ENCODE results near the gene ZNF740. TPM values are rescaled to one million over a fixed set of nuclear protein-coding genes. Genes with fewer than 3 reads are reported as not detected.

ZNF740 gene
- polyA plus RNA-seq, 1 of the 3 experiments (the other 2 are of a cell fraction): 14.6 TPM

DNA sequence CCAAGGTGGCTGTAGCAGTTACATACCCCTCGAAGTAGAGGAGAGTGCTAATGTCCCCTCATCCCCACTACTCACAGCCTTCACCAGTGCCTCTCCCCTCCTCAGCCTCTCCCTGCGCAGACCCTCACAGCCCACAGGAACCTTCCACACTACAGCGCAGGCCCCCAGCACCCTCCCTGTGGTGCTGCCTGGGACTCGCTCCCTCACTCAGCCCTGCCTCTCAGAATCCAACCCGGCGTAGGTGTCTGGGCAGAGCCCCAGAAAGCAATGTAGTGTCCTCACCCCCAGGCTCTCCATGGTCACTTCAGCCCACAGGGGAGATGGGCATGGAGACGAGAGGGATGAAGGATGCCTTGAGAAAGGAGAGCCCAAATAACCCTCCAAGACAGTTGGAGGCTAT lies 10.9 kb upstream of the ZNF740 start:
- Histone ChIP-seq H3K79me2 (ENCODE audit: insufficient read depth) (no peaks in the 10 kb centered on the region), H3K4me3 (ENCODE audit: low read depth in 2 of 2, low read length in 1 of 2) (no peak overlapping the region), H3K9me2 (no peaks in the 10 kb centered on the region), H3F3A (replicated peaks; ENCODE audit: insufficient read depth) (no peaks in the 10 kb centered on the region), H3K4me1 (ENCODE audit: control insufficient read depth in 1 of 2, insufficient read depth in 2 of 2, low read depth in 1 of 2, low read length in 1 of 2) (peaks cover 6 to 15% of the 10 kb centered on the region in 2 experiments; a peak in 2 of 4 replicates), H3K4me2 (no peak overlapping the region), H4K20me1 (ENCODE audit: insufficient read depth) (no peaks in the 10 kb centered on the region), H3K27ac (ENCODE audit: low read depth in 2 of 2, low read length in 1 of 2) (no peak overlapping the region), H2AFZ (ENCODE audit: low read depth) (no peak overlapping the region), H3K9me3 (no peaks in the 10 kb centered on the region), H3K36me3 (replicated peaks in 1 of 2; ENCODE audit: control insufficient read depth in 1 of 2, insufficient read depth in 2 of 2, low read length in 1 of 2) (no peaks in the 10 kb centered on the region), H3K27me3 (ENCODE audit: insufficient read depth) (no peaks in the 10 kb centered on the region), H3K9ac (no peak overlapping the region)
- 92% methylated on average over 7 of the region's 7 CpGs for WGBS (ENCODE audit: low lambda C conversion rate)
- no peak for DNase-seq
- TF ChIP-seq TCF12 (IDR thresholded peaks at IDR 0.05) (no peak), FOXM1 (IDR thresholded peaks at IDR 0.05; ENCODE audit: low read depth) (no peak), ELF1 (IDR thresholded peaks at IDR 0.05) (no peak), RCOR1 (IDR thresholded peaks at IDR 0.05; ENCODE audit: low read length) (no peak), GABPA (IDR thresholded peaks at IDR 0.05; ENCODE audit: low read depth) (no peak), TAF1 (IDR thresholded peaks at IDR 0.05; ENCODE audit: borderline replicate concordance, low read depth, low read length) (no peak), RAD21 (IDR thresholded peaks at IDR 0.05; ENCODE audit: low read length) (no peak)
- ChIA-PET CTCF (interaction anchor here (0.7 to 23.1 kb wide), 4 partner anchors 9 to 23 kb away, joined by 3 to 272 read pairs (median 10); no protein-coding TSS in a partner anchor), POLR2A (no interaction called here)

DNA sequence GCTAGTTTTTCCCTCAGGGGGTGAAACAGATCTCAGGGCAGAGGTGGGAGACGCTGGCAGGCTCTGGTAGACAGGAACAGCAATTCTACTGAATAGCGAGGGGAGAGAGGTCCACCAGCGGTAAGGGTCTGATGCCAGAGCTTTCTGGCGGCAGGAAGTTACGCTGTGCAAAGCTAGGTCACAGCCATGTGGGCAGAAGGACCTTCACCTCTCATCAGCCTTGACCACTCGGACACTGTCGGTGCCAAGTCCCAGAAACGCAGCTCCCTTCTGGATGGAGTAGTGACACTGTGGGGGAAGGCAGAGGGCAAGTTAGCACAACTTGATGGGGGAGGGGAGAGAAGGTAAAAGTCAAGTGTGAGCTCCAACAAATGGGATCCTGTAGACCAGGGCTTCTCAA lies 10.3 kb upstream of the ZNF740 start:
- 98% methylated on average over 8 of the region's 8 CpGs for WGBS (ENCODE audit: low lambda C conversion rate)
- H3K9me2 ChIP-seq: no peaks in the 10 kb centered on the region
- TF ChIP-seq GATA2 (CRISPR knock-in tag; IDR thresholded peaks at IDR 0.05) (no peak), EP300 (IDR thresholded peaks at IDR 0.05; ENCODE audit: borderline replicate concordance in 1 of 2, low read depth in 1 of 2, low read length in 1 of 2) (no peak), YY1 (IDR thresholded peaks at IDR 0.05; ENCODE audit: low read depth) (no peak)
- TF ChIP-seq, protein P1, sequence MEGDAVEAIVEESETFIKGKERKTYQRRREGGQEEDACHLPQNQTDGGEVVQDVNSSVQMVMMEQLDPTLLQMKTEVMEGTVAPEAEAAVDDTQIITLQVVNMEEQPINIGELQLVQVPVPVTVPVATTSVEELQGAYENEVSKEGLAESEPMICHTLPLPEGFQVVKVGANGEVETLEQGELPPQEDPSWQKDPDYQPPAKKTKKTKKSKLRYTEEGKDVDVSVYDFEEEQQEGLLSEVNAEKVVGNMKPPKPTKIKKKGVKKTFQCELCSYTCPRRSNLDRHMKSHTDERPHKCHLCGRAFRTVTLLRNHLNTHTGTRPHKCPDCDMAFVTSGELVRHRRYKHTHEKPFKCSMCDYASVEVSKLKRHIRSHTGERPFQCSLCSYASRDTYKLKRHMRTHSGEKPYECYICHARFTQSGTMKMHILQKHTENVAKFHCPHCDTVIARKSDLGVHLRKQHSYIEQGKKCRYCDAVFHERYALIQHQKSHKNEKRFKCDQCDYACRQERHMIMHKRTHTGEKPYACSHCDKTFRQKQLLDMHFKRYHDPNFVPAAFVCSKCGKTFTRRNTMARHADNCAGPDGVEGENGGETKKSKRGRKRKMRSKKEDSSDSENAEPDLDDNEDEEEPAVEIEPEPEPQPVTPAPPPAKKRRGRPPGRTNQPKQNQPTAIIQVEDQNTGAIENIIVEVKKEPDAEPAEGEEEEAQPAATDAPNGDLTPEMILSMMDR (IDR thresholded peaks at IDR 0.05): no peak
- H2AFZ ChIP-seq (ENCODE audit: low read depth): no peak overlapping the region
- no peak for DNase-seq
- H3K27ac ChIP-seq (ENCODE audit: low read depth in 2 of 2, low read length in 1 of 2): no peak overlapping the region
- H3K9me3 ChIP-seq: no peaks in the 10 kb centered on the region
- H3K79me2 ChIP-seq (ENCODE audit: insufficient read depth): no peaks in the 10 kb centered on the region
- CTCF ChIA-PET: interaction anchor here (0.7 to 23.1 kb wide), 4 partner anchors 9 to 26 kb away, joined by 3 to 272 read pairs (median 22); no protein-coding TSS in a partner anchor
- H3K4me1 ChIP-seq (ENCODE audit: control insufficient read depth in 1 of 2, insufficient read depth in 2 of 2, low read depth in 1 of 2, low read length in 1 of 2): peaks cover 11 to 17% of the 10 kb centered on the region in 2 experiments; a peak in 2 of 4 replicates
- H3K27me3 ChIP-seq (ENCODE audit: insufficient read depth): no peaks in the 10 kb centered on the region
- no peak overlapping the region for H3K4me2 ChIP-seq
- H3F3A ChIP-seq (replicated peaks; ENCODE audit: insufficient read depth): peaks cover 6% of the 10 kb centered on the region
- no peaks in the 10 kb centered on the region for H3K36me3 ChIP-seq (replicated peaks in 1 of 2; ENCODE audit: control insufficient read depth in 1 of 2, insufficient read depth in 2 of 2, low read length in 1 of 2)
- no peaks in the 10 kb centered on the region for H4K20me1 ChIP-seq (ENCODE audit: insufficient read depth)
- POLR2A ChIA-PET: no interaction called here
- H3K4me3 ChIP-seq (ENCODE audit: low read depth in 2 of 2, low read length in 1 of 2): no peak overlapping the region
- H3K9ac ChIP-seq: no peak overlapping the region
